ENCODE results near the gene ATP6V0D1. TPM values are rescaled to one million over a fixed set of nuclear protein-coding genes. Genes with fewer than 3 reads are reported as not detected.

Gene ATP6V0D1
- total RNA-seq, 1 donor: 158 TPM

GRCh38 chr16:67459066-67459860 lies 21.7 kb downstream of the ATP6V0D1 start:
- DNase-seq (ENCODE audit: insufficient read length, low spot score, missing footprints): peak; percentile 86
- no peaks in the 10 kb centered on the region for H3K36me3 ChIP-seq (ENCODE audit: insufficient read depth, low read length)
- H3K9me3 ChIP-seq (ENCODE audit: low read depth, low read length): no peaks in the 10 kb centered on the region
- H3K27me3 ChIP-seq (ENCODE audit: insufficient read depth, low read length): no peaks in the 10 kb centered on the region
- no peak overlapping the region for H3K4me3 ChIP-seq (ENCODE audit: insufficient read depth, low read length)
- TF ChIP-seq CTCF (IDR thresholded peaks at IDR 0.05; ENCODE audit: extremely low read depth, low read depth, low read length): no peak
- no peak overlapping the region for H2AFZ ChIP-seq (ENCODE audit: low read length)
- peak overlapping the region; percentile 0 for H3K27ac ChIP-seq (ENCODE audit: low read depth, low read length)
- H4K20me1 ChIP-seq (ENCODE audit: insufficient read depth, low read length): peaks cover 91% of the 10 kb centered on the region
- no peak overlapping the region for H3K4me2 ChIP-seq (ENCODE audit: insufficient read depth, low read length)
- H3K79me2 ChIP-seq (ENCODE audit: insufficient read depth, low read length): peaks cover 90% of the 10 kb centered on the region
- H3K4me1 ChIP-seq (ENCODE audit: insufficient read depth, low read length): peaks cover 41% of the 10 kb centered on the region

- peak; percentile 89 for DNase-seq (ENCODE audit: insufficient read length, low spot score, missing footprints)
Measured at GRCh38 chr16:67458121-67458641, 22.8 kb downstream of the ATP6V0D1 start.

GRCh38 chr16:67457611-67458010 lies 23.3 kb downstream of the ATP6V0D1 start:
- Histone ChIP-seq H3K27ac (ENCODE audit: low read depth, low read length) (peak overlapping the region; percentile 24), H3K4me3 (ENCODE audit: insufficient read depth, low read length) (no peak overlapping the region), H4K20me1 (ENCODE audit: insufficient read depth, low read length) (peaks cover 95% of the 10 kb centered on the region), H3K79me2 (ENCODE audit: insufficient read depth, low read length) (peaks cover 90% of the 10 kb centered on the region), H3K4me2 (ENCODE audit: insufficient read depth, low read length) (no peak overlapping the region), H3K27me3 (ENCODE audit: insufficient read depth, low read length) (no peaks in the 10 kb centered on the region), H2AFZ (ENCODE audit: low read length) (no peak overlapping the region), H3K4me1 (ENCODE audit: insufficient read depth, low read length) (peaks cover 41% of the 10 kb centered on the region), H3K36me3 (ENCODE audit: insufficient read depth, low read length) (peaks cover 8% of the 10 kb centered on the region), H3K9me3 (ENCODE audit: low read depth, low read length) (no peaks in the 10 kb centered on the region)
- TF ChIP-seq CTCF (IDR thresholded peaks at IDR 0.05; ENCODE audit: extremely low read depth, low read depth, low read length): no peak
- peak; percentile 73 for DNase-seq (ENCODE audit: insufficient read length, low spot score, missing footprints)

More at GRCh38 chr16:67458121-67458641, 22.8 kb downstream of the ATP6V0D1 start:
- Histone ChIP-seq H3K4me3 (ENCODE audit: insufficient read depth, low read length) (no peak overlapping the region), H3K79me2 (ENCODE audit: insufficient read depth, low read length) (peaks cover 90% of the 10 kb centered on the region), H4K20me1 (ENCODE audit: insufficient read depth, low read length) (peaks cover 94% of the 10 kb centered on the region), H3K36me3 (ENCODE audit: insufficient read depth, low read length) (peaks cover 3% of the 10 kb centered on the region), H3K27me3 (ENCODE audit: insufficient read depth, low read length) (no peaks in the 10 kb centered on the region), H2AFZ (ENCODE audit: low read length) (no peak overlapping the region), H3K27ac (ENCODE audit: low read depth, low read length) (peak overlapping the region; percentile 24), H3K9me3 (ENCODE audit: low read depth, low read length) (no peaks in the 10 kb centered on the region), H3K4me2 (ENCODE audit: insufficient read depth, low read length) (no peak overlapping the region), H3K4me1 (ENCODE audit: insufficient read depth, low read length) (peaks cover 41% of the 10 kb centered on the region)
- TF ChIP-seq CTCF (IDR thresholded peaks at IDR 0.05; ENCODE audit: extremely low read depth, low read depth, low read length): no peak

- Histone ChIP-seq H3K27me3 (ENCODE audit: insufficient read depth, low read length) (no peaks in the 10 kb centered on the region), H3K36me3 (ENCODE audit: insufficient read depth, low read length) (peaks cover 14% of the 10 kb centered on the region), H3K9me3 (ENCODE audit: low read depth, low read length) (no peaks in the 10 kb centered on the region), H3K79me2 (ENCODE audit: insufficient read depth, low read length) (peaks cover 88% of the 10 kb centered on the region), H2AFZ (ENCODE audit: low read length) (no peak overlapping the region), H3K4me1 (ENCODE audit: insufficient read depth, low read length) (peaks cover 37% of the 10 kb centered on the region), H3K4me3 (ENCODE audit: insufficient read depth, low read length) (no peak overlapping the region), H3K4me2 (ENCODE audit: insufficient read depth, low read length) (no peak overlapping the region), H3K27ac (ENCODE audit: low read depth, low read length) (peak overlapping the region; percentile 24), H4K20me1 (ENCODE audit: insufficient read depth, low read length) (peaks cover 94% of the 10 kb centered on the region)
- DNase-seq (ENCODE audit: insufficient read length, low spot score, missing footprints): peak; percentile 96
- peak; percentile 66 for TF ChIP-seq CTCF (IDR thresholded peaks at IDR 0.05; ENCODE audit: extremely low read depth, low read depth, low read length)
Measured at GRCh38 chr16:67456391-67457081, 24.4 kb downstream of the ATP6V0D1 start.

All from osteoblast (primary cell).